ENCODE data around the gene PLEKHA4. TPM values are rescaled to one million over a fixed set of nuclear protein-coding genes. Genes with fewer than 3 reads are reported as not detected.

PLEKHA4 gene
- total and polyA plus RNA-seq, 4 donors: 4.4 to 17.2 (median 6.3) TPM

- no peaks in the 10 kb centered on the region for H3K4me1 ChIP-seq (ENCODE audit: control insufficient read depth in 4 of 4, insufficient read depth in 4 of 4, low read length in 3 of 4)
- WGBS: 94% methylated on average over 15 of the region's 15 CpGs
- TF ChIP-seq ZBTB33 (IDR thresholded peaks at IDR 0.05) (no peak), RAD21 (IDR thresholded peaks at IDR 0.05) (no peak), FOXA2 (IDR thresholded peaks at IDR 0.05) (no peak), FOXA1 (IDR thresholded peaks at IDR 0.05) (no peak), EGR1 (IDR thresholded peaks at IDR 0.05; ENCODE audit: low read depth in 2 of 2) (no peak), REST (IDR thresholded peaks at IDR 0.05) (no peak), CTCF (IDR thresholded peaks at IDR 0.05; ENCODE audit: low read depth, low read length, missing input control) (no peak), TAF1 (conservative IDR thresholded peaks at IDR 0.05) (no peak)
- no peak overlapping the region for H3K4me3 ChIP-seq (ENCODE audit: low read depth in 1 of 3, low read length in 3 of 3)
- H3K36me3 ChIP-seq (ENCODE audit: control insufficient read depth in 4 of 4, insufficient read depth in 3 of 4, low read depth in 1 of 4, low read length in 3 of 4): peaks cover 3 to 28% (median 14%) of the 10 kb centered on the region in 4 donors
- no peak overlapping the region for H3K27ac ChIP-seq (ENCODE audit: low read depth in 1 of 2, low read length in 2 of 2)
- H3K27me3 ChIP-seq (ENCODE audit: control insufficient read depth in 4 of 4, insufficient read depth in 4 of 4, low read length in 3 of 4): no peaks in the 10 kb centered on the region
- no peaks in the 10 kb centered on the region for H3K9me3 ChIP-seq (ENCODE audit: control insufficient read depth in 4 of 4, low read length in 3 of 4)
- H3K9ac ChIP-seq (ENCODE audit: low read depth in 1 of 2, low read length in 2 of 2): no peak overlapping the region
- no peak for DNase-seq (ENCODE audit: low spot score)
These were observed 23.0 kb downstream of the PLEKHA4 start for GRCh38 chr19:48845384-48845783.

GRCh38 chr19:48844472-48844871 lies 23.9 kb downstream of the PLEKHA4 start:
- peaks cover 3 to 28% (median 12%) of the 10 kb centered on the region in 4 donors for H3K36me3 ChIP-seq (ENCODE audit: control insufficient read depth in 4 of 4, insufficient read depth in 3 of 4, low read depth in 1 of 4, low read length in 3 of 4)

GRCh38 chr19:48842789-48843162 lies 25.6 kb downstream of the PLEKHA4 start:
- no peaks in the 10 kb centered on the region for H3K27me3 ChIP-seq (ENCODE audit: control insufficient read depth in 4 of 4, insufficient read depth in 4 of 4, low read length in 3 of 4)
- DNase-seq (ENCODE audit: low spot score): peak; percentile 65
- 47% methylated on average over 2 of the region's 2 CpGs for WGBS
- no peak overlapping the region for H3K4me3 ChIP-seq (ENCODE audit: low read depth in 1 of 3, low read length in 3 of 3)
- no peaks in the 10 kb centered on the region for H3K9me3 ChIP-seq (ENCODE audit: control insufficient read depth in 4 of 4, low read length in 3 of 4)
- peaks cover 3 to 27% (median 11%) of the 10 kb centered on the region in 4 donors for H3K36me3 ChIP-seq (ENCODE audit: control insufficient read depth in 4 of 4, insufficient read depth in 3 of 4, low read depth in 1 of 4, low read length in 3 of 4)
- H3K4me1 ChIP-seq (ENCODE audit: control insufficient read depth in 4 of 4, insufficient read depth in 4 of 4, low read length in 3 of 4): no peaks in the 10 kb centered on the region
- H3K9ac ChIP-seq (ENCODE audit: low read depth in 1 of 2, low read length in 2 of 2): no peak overlapping the region
- H3K27ac ChIP-seq (ENCODE audit: low read depth in 1 of 2, low read length in 2 of 2): no peak overlapping the region
- TF ChIP-seq REST (IDR thresholded peaks at IDR 0.05): no peak
- TF ChIP-seq RXRA (IDR thresholded peaks at IDR 0.05): no peak
- no peak for TF ChIP-seq EGR1 (IDR thresholded peaks at IDR 0.05; ENCODE audit: low read depth in 2 of 2)
- TF ChIP-seq ZBTB33 (IDR thresholded peaks at IDR 0.05): no peak
- peak; percentile 80 to 92 for TF ChIP-seq RAD21 (IDR thresholded peaks at IDR 0.05)
- no peak for TF ChIP-seq HNF4G (IDR thresholded peaks at IDR 0.05)
- TF ChIP-seq NR2F2 (IDR thresholded peaks at IDR 0.05): no peak
- no peak for TF ChIP-seq ATF3 (IDR thresholded peaks at IDR 0.05)
- no peak for TF ChIP-seq FOXA2 (IDR thresholded peaks at IDR 0.05)

More at GRCh38 chr19:48844472-48844871, 23.9 kb downstream of the PLEKHA4 start:
- Histone ChIP-seq H3K4me1 (ENCODE audit: control insufficient read depth in 4 of 4, insufficient read depth in 4 of 4, low read length in 3 of 4) (no peaks in the 10 kb centered on the region), H3K27ac (ENCODE audit: low read depth in 1 of 2, low read length in 2 of 2) (no peak overlapping the region), H3K9ac (ENCODE audit: low read depth in 1 of 2, low read length in 2 of 2) (no peak overlapping the region), H3K4me3 (ENCODE audit: low read depth in 1 of 3, low read length in 3 of 3) (no peak overlapping the region), H3K27me3 (ENCODE audit: control insufficient read depth in 4 of 4, insufficient read depth in 4 of 4, low read length in 3 of 4) (no peaks in the 10 kb centered on the region), H3K9me3 (ENCODE audit: control insufficient read depth in 4 of 4, low read length in 3 of 4) (no peaks in the 10 kb centered on the region)
- 90% methylated on average over 2 of the region's 2 CpGs for WGBS
- no peak for DNase-seq (ENCODE audit: low spot score)
- TF ChIP-seq RAD21 (IDR thresholded peaks at IDR 0.05) (peak in 1 of 2 donors; percentile 26), EGR1 (IDR thresholded peaks at IDR 0.05; ENCODE audit: low read depth in 2 of 2) (no peak)

Data from liver (tissue), 9 donors.